OCI-LY3 (cell line): ENCODE data around the gene HESX1.

Experiments
- H2AFZ ChIP-seq: fragments of 200-600, 300-600 bp; shearing (Covaris generic); 2 replicates; pipeline ENCODE4 v1.6.0; 2014; ENCODE audit warnings: antibody characterized with exemption, low read depth, low read length
- H3K27ac ChIP-seq: fragments of 200-600, 300-600 bp; sonication (generic); 2 replicates; pipeline ENCODE4 v1.5.1; 2014; ENCODE audit warnings: mild to moderate bottlenecking, low read length, moderate library complexity, mixed read lengths
- H3K27me3 ChIP-seq: fragments of 200-600, 300-600 bp; sonication (generic); 2 replicates; pipeline ENCODE4 v1.6.1; 2014; ENCODE audit warnings: low read depth, low read length, mixed read lengths
- H3K36me3 ChIP-seq: fragments of 200-600, 300-600 bp; sonication (generic); replicated peaks from 2 replicates; pipeline ENCODE3; 2014; ENCODE audit warnings: low read depth, low read length, mixed read lengths
- H3K4me1 ChIP-seq: fragments of 300-600, 200-600 bp; sonication (generic); 2 replicates; pipeline ENCODE4 v1.6.1; 2014; ENCODE audit warnings: low read length, mixed read lengths
- H3K4me2 ChIP-seq: fragments of 200-600, 300-600 bp; sonication (generic); 2 replicates; pipeline ENCODE4 v1.6.1; 2014; ENCODE audit warnings: low read length, mixed read lengths
- H3K4me3 ChIP-seq: fragments of 300-600, 200-600 bp; sonication (generic); 2 replicates; pipeline ENCODE4 v1.5.1; 2014; ENCODE audit warnings: antibody characterized with exemption, mild to moderate bottlenecking, low read length, moderate library complexity
- H3K79me2 ChIP-seq: fragments of 300-600, 200-600 bp; shearing (Covaris generic); 2 replicates; pipeline ENCODE4 v1.6.1; 2014; ENCODE audit warnings: mild to moderate bottlenecking, low read length, mixed read lengths
- H3K9ac ChIP-seq: fragments of 300-600, 200-600 bp; shearing (Covaris generic); 2 replicates; pipeline ENCODE4 v1.6.0; 2014; ENCODE audit warnings: mild to moderate bottlenecking, low read length, moderate library complexity
- H3K9me3 ChIP-seq: fragments of 200-600, 300-600 bp; shearing (Covaris generic); 2 replicates; pipeline ENCODE4 v1.6.1; 2014; ENCODE audit warnings: low read length, mixed read lengths; ENCODE audit not compliant: insufficient read depth
- H4K20me1 ChIP-seq: fragments of 200-600, 300-600 bp; sonication (generic); 2 replicates; pipeline ENCODE4 v1.6.1; 2016; ENCODE audit warnings: low read length, mixed read lengths; ENCODE audit not compliant: insufficient read depth
- EZH2phosphoT487 ChIP-seq: fragments of 200-600 bp; shearing (Covaris generic); IDR thresholded peaks from 2 replicates; pipeline ENCODE4 v1.6.1; 2018; ENCODE audit warnings: antibody characterized with exemption, mixed run types, low read depth
- TF ChIP-seq, protein P1 (sequence below): fragments of 200-600, 300-600 bp; sonication (generic); IDR thresholded peaks from 2 replicates; pipeline ENCODE4 v1.5.1; 2014; ENCODE audit warnings: antibody characterized with exemption, low read length, low read depth

HESX1 gene

DNA sequence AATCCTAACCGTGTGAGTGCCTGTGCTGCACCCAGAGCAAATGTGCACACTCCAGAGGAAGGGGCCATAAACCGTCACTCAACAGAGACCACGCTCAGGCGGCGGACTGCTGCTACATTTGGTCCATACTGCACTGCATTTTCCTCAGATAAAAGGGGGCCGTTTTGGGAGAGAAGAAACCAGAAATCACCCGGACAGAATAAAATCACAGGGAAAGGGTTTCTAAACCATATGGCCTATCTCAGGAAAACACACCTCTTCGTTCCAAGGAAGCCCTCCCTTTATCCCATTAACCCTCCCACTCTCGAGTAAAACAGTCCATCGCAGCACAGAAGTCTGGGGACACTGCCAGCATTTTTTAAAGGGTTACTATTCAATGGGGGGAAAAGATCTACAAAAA, 42.2 kb downstream of the HESX1 start:
- no peak overlapping the region for H2AFZ ChIP-seq
- H4K20me1 ChIP-seq: no peaks in the 10 kb centered on the region
- TF ChIP-seq, protein P1, sequence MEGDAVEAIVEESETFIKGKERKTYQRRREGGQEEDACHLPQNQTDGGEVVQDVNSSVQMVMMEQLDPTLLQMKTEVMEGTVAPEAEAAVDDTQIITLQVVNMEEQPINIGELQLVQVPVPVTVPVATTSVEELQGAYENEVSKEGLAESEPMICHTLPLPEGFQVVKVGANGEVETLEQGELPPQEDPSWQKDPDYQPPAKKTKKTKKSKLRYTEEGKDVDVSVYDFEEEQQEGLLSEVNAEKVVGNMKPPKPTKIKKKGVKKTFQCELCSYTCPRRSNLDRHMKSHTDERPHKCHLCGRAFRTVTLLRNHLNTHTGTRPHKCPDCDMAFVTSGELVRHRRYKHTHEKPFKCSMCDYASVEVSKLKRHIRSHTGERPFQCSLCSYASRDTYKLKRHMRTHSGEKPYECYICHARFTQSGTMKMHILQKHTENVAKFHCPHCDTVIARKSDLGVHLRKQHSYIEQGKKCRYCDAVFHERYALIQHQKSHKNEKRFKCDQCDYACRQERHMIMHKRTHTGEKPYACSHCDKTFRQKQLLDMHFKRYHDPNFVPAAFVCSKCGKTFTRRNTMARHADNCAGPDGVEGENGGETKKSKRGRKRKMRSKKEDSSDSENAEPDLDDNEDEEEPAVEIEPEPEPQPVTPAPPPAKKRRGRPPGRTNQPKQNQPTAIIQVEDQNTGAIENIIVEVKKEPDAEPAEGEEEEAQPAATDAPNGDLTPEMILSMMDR: no peak
- TF ChIP-seq EZH2phosphoT487: no peak
- no peak overlapping the region for H3K4me3 ChIP-seq
- H3K9ac ChIP-seq: no peak overlapping the region
- H3K27me3 ChIP-seq: peaks cover 35% of the 10 kb centered on the region
- no peak overlapping the region for H3K27ac ChIP-seq
- H3K4me2 ChIP-seq: no peak overlapping the region
- H3K79me2 ChIP-seq: no peaks in the 10 kb centered on the region
- no peaks in the 10 kb centered on the region for H3K4me1 ChIP-seq
- H3K36me3 ChIP-seq: no peaks in the 10 kb centered on the region
- H3K9me3 ChIP-seq: no peaks in the 10 kb centered on the region

DNA sequence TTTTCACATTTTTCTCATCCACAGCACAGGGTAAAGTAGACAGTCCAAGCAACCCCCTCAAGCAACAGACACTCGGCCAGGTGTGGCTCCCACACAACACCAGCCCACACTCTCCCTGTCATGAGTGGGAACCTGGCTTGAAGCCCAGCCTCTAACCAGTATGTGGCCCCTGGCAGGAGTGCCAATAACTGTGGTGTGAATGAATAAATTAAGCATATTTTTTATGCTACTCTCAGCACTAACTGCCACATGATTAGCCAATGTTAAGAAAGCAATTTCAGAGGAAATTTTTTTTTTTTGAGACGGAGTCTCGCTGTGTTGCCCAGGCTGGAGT, 44.5 kb downstream of the HESX1 start:
- H3K36me3 ChIP-seq: no peaks in the 10 kb centered on the region
- TF ChIP-seq, protein P1: no peak
- TF ChIP-seq EZH2phosphoT487: no peak
- no peaks in the 10 kb centered on the region for H3K79me2 ChIP-seq
- peaks cover 29% of the 10 kb centered on the region for H3K27me3 ChIP-seq
- H3K27ac ChIP-seq: no peak overlapping the region
- H3K4me3 ChIP-seq: no peak overlapping the region
- H4K20me1 ChIP-seq: no peaks in the 10 kb centered on the region
- no peaks in the 10 kb centered on the region for H3K9me3 ChIP-seq
- no peak overlapping the region for H2AFZ ChIP-seq
- peak overlapping the region; percentile 17; the same call in 1 of the 2 replicates for H3K4me2 ChIP-seq
- H3K9ac ChIP-seq: no peak overlapping the region
- no peaks in the 10 kb centered on the region for H3K4me1 ChIP-seq

DNA sequence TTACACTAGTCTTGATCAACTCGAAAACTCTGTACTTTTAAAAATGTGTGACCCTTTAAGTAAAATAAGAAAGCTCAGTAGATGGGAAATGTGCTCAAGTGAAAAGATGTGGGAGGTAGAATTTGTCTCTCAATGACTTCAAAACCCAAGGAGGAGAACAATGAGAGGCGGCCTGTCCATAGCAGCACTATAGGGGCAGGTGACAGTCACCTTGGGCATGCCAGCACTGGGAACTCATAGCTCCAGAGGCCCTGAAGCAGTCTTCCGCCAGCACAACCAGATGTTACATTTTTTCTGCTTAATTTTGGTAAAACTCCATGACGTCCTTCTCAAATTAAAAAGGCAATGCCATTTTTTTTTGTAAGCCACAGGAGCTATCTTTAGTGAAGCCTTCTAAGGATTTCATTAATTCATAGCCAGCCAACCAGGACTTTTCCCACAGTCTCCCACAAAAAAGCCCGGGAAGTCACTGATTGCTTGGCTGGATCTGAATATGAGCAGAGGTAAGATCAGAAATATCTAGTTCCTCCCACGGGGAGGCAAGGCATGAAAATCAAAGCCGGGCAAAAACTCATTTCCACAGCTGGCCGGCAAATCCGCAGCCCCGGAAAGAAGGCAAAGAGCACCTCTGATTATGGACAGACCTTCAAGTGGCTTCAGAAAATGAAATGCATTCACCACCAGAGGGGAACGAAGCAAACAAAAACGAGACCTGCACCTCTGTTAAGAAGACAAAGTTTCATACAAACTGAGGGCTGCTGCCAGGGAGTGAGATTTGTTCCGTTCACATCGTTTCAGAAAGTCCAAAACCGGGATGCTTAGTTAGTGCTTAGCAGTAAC, 45.1 kb downstream of the HESX1 start:
- Histone ChIP-seq H3K79me2 (no peaks in the 10 kb centered on the region), H3K27ac (no peak overlapping the region), H3K9ac (no peak overlapping the region)

More for the DNA sequence above, 45.1 kb downstream of the HESX1 start:
- H3K4me3 ChIP-seq: no peak overlapping the region
- no peaks in the 10 kb centered on the region for H3K36me3 ChIP-seq
- H3K27me3 ChIP-seq: peaks cover 29% of the 10 kb centered on the region
- no peaks in the 10 kb centered on the region for H4K20me1 ChIP-seq
- H3K9me3 ChIP-seq: no peaks in the 10 kb centered on the region
- no peak overlapping the region for H2AFZ ChIP-seq
- TF ChIP-seq, protein P1: no peak
- TF ChIP-seq EZH2phosphoT487: no peak
- no peaks in the 10 kb centered on the region for H3K4me1 ChIP-seq
- peak overlapping the region; percentile 17; the same call in 1 of the 2 replicates for H3K4me2 ChIP-seq
